OCI-LY7 (cell line): Measurements from ENCODE around the gene NACC2. TPM values are rescaled to one million over a fixed set of nuclear protein-coding genes. Genes with fewer than 3 reads are reported as not detected.

Experiments
- BruUV-seq: library from RNA; stranded (reverse); fragments of 400-500 nt; replicated peaks from 2 replicates; lab custom pipeline; 2021; lab: Mats Ljungman, UMichigan
- CTCF ChIA-PET: fragments of 300-600 bp; sonication (Branson Sonifier 250); formaldehyde crosslinking; loops from one replicate; lab custom pipeline; 2022; ENCODE audit warnings: antibody characterized with exemption; ENCODE audit not compliant: unreplicated experiment; lab: Charles Lee
- POLR2A ChIA-PET: fragments of 300-600 bp; sonication (Branson Sonifier 250); formaldehyde crosslinking; loops from one replicate; lab custom pipeline; 2022; ENCODE audit warnings: antibody characterized with exemption; lab: Charles Lee
- DNase-seq: peaks from one replicate; pipeline ENCODE4 v3.0.0-alpha.2; 2015; ENCODE audit warnings: low spot score
- H2AFZ ChIP-seq: fragments of 200-600 bp; sonication (generic), shearing (Covaris generic); 2 replicates; pipeline ENCODE4 v1.6.1; 2014; ENCODE audit warnings: mild to moderate bottlenecking, antibody characterized with exemption, low read length, moderate library complexity
- H3K27ac ChIP-seq: fragments of 200-600 bp; sonication (generic); 2 replicates; pipeline ENCODE4 v1.5.1; 2014; ENCODE audit warnings: mixed run types, low read depth, mild to moderate bottlenecking, moderate library complexity, low read length, inconsistent platforms; ENCODE audit not compliant: poor library complexity, severe bottlenecking
- H3K36me3 ChIP-seq: fragments of 200-600 bp; sonication (generic); 2 replicates; pipeline ENCODE4 v1.6.1; 2014; ENCODE audit warnings: mild to moderate bottlenecking, antibody characterized with exemption, low read length, moderate library complexity, mixed read lengths; ENCODE audit not compliant: insufficient read depth
- H3K4me1 ChIP-seq: fragments of 200-600 bp; sonication (generic); 2 replicates; pipeline ENCODE4 v1.5.1; 2014; ENCODE audit warnings: mild to moderate bottlenecking, low read length; ENCODE audit not compliant: insufficient read depth, poor library complexity, severe bottlenecking
- H3K4me2 ChIP-seq: fragments of 200-600 bp; sonication (generic); 2 replicates; pipeline ENCODE4 v1.6.1; 2014; ENCODE audit warnings: mild to moderate bottlenecking, low read length
- H3K4me3 ChIP-seq: fragments of 200-600 bp; sonication (generic); 2 replicates; pipeline ENCODE4 v1.5.1; 2014; ENCODE audit warnings: mild to moderate bottlenecking, low read depth, low read length; ENCODE audit not compliant: poor library complexity, severe bottlenecking
- H3K79me2 ChIP-seq: fragments of 200-600 bp; sonication (generic); 2 replicates; pipeline ENCODE4 v1.6.1; 2016; ENCODE audit warnings: low read depth, mild to moderate bottlenecking, low read length, moderate library complexity, mixed read lengths; ENCODE audit not compliant: insufficient read depth
- H3K9me2 ChIP-seq: fragments of 200-600 bp; sonication (generic); 2 replicates; pipeline ENCODE4 v1.6.1; 2016; ENCODE audit warnings: mild to moderate bottlenecking, low read length, mixed read lengths; ENCODE audit not compliant: insufficient read depth
- H3K9me3 ChIP-seq: fragments of 200-600 bp; sonication (generic); 2 replicates; pipeline ENCODE4 v1.6.1; 2014; ENCODE audit warnings: mild to moderate bottlenecking, mixed run types, low read length, mixed read lengths
- H4K20me1 ChIP-seq: fragments of 200-600 bp; sonication (generic); 2 replicates; pipeline ENCODE4 v1.6.1; 2014; ENCODE audit warnings: mild to moderate bottlenecking, antibody characterized with exemption, low read length, moderate library complexity, mixed read lengths; ENCODE audit not compliant: insufficient read depth
- CTCF ChIP-seq: fragments of 200-600 bp; sonication (generic); conservative IDR thresholded peaks from 2 replicates; pipeline ENCODE4 v1.5.1; 2014; ENCODE audit warnings: mild to moderate bottlenecking, antibody characterized with exemption, low read length, moderate library complexity, mixed read lengths
- EZH2phosphoT487 ChIP-seq: fragments of 200-600 bp; sonication (generic); IDR thresholded peaks from 2 replicates; pipeline ENCODE4 v1.6.1; 2018; ENCODE audit warnings: low read depth, borderline replicate concordance, mild to moderate bottlenecking, mixed run types, antibody characterized with exemption, low read length, moderate library complexity, mixed read lengths
- intact Hi-C: fragments of 100-400 bp; cut with micrococcal nuclease; formaldehyde crosslinking; loops from one replicate; pipeline ENCODE4 v1.10.0; 2022; ENCODE audit not compliant: unreplicated experiment
- total RNA-seq, 2 experiments: library from RNA; depleted of rRNA in 1 of 2; stranded (reverse); fragments of >200 nt in 1 of 2; shearing (Covaris generic) in 1 of 2; gene quantifications; 2 replicates each; pipeline ENCODE4 v1.2.3, GENCODE V29; 2014 to 2022

Gene NACC2
- total RNA-seq, 2 experiments from 2014 or later, result 0.38 to 0.72 TPM

- DNase-seq, result no peak
- POLR2A ChIA-PET, result no interaction called here
- Histone ChIP-seq H3K9me3 (no peaks in the 10 kb centered on the region), H3K79me2 (no peaks in the 10 kb centered on the region), H3K4me3 (no peak overlapping the region), H4K20me1 (no peaks in the 10 kb centered on the region), H2AFZ (no peak overlapping the region), H3K4me2 (no peak overlapping the region), H3K27ac (no peak overlapping the region), H3K36me3 (no peaks in the 10 kb centered on the region), H3K4me1 (no peaks in the 10 kb centered on the region), H3K9me2 (no peaks in the 10 kb centered on the region)
- BruUV-seq, result no TSS peak
- CTCF ChIA-PET, result no interaction called here
- no peak for TF ChIP-seq EZH2phosphoT487
- TF ChIP-seq CTCF, result no peak
- intact Hi-C loops, result no loop called here
Measured at GRCh38 chr9:136046554-136046920, 48.6 kb downstream of the NACC2 start.

- no peaks in the 10 kb centered on the region for H3K79me2 ChIP-seq
- no peak overlapping the region for H3K4me3 ChIP-seq
- no peak for TF ChIP-seq EZH2phosphoT487
- no peak for TF ChIP-seq CTCF
- no TSS peak for BruUV-seq
- no peak overlapping the region for H3K4me2 ChIP-seq
- intact Hi-C loops, result no loop called here
- H3K9me3 ChIP-seq, result no peaks in the 10 kb centered on the region
- no peak overlapping the region for H3K27ac ChIP-seq
- H4K20me1 ChIP-seq, result no peaks in the 10 kb centered on the region
- no peaks in the 10 kb centered on the region for H3K36me3 ChIP-seq
- POLR2A ChIA-PET, result no interaction called here
- CTCF ChIA-PET, result no interaction called here
- H2AFZ ChIP-seq, result no peak overlapping the region
- no peaks in the 10 kb centered on the region for H3K4me1 ChIP-seq
- no peak for DNase-seq
- no peaks in the 10 kb centered on the region for H3K9me2 ChIP-seq
Measured at GRCh38 chr9:136045595-136046553, 49.2 kb downstream of the NACC2 start.

- no peaks in the 10 kb centered on the region for H3K9me3 ChIP-seq
- BruUV-seq, result no TSS peak
- ChIA-PET CTCF (no interaction called here), POLR2A (no interaction called here)
- H3K36me3 ChIP-seq, result no peaks in the 10 kb centered on the region
- intact Hi-C loops, result no loop called here
- no peak for DNase-seq
- no peak overlapping the region for H3K4me2 ChIP-seq
- TF ChIP-seq EZH2phosphoT487 (no peak), CTCF (no peak)
- no peak overlapping the region for H2AFZ ChIP-seq
- no peaks in the 10 kb centered on the region for H3K4me1 ChIP-seq
- H3K27ac ChIP-seq, result no peak overlapping the region
- H3K9me2 ChIP-seq, result no peaks in the 10 kb centered on the region
- no peaks in the 10 kb centered on the region for H4K20me1 ChIP-seq
- no peaks in the 10 kb centered on the region for H3K79me2 ChIP-seq
- H3K4me3 ChIP-seq, result no peak overlapping the region
Measured at GRCh38 chr9:136044971-136045594, 50.0 kb downstream of the NACC2 start.
